Upper lobe of right lung (tissue), 1 donor: Measurements from ENCODE around the gene GNPTG. TPM values are rescaled to one million over a fixed set of nuclear protein-coding genes. Genes with fewer than 3 reads are reported as not detected.
A peak's percentile ranks its signal among the peaks of the same experiment; 100 is the strongest.

Experiments used
- ATAC-seq: fragments of 200-7000 bp; cut with Tn5 transposase; one replicate; pipeline ENCODE4 v1.9.1; 2020; ENCODE audit warnings: mild to moderate bottlenecking, moderate library complexity
- DNase-seq: peaks from one replicate; pipeline ENCODE4 v3.0.0-alpha.2; 2020
- H3K27ac ChIP-seq: fragments of 200-600 bp; one replicate; pipeline ENCODE4 v1.8.0; 2022
- H3K27me3 ChIP-seq: fragments of 200-600 bp; one replicate; pipeline ENCODE4 v1.8.0; 2022; ENCODE audit warnings: mild to moderate bottlenecking
- H3K36me3 ChIP-seq: fragments of 200-600 bp; one replicate; pipeline ENCODE4 v1.8.0; 2022
- H3K4me1 ChIP-seq: fragments of 200-600 bp; one replicate; pipeline ENCODE4 v1.8.0; 2022
- H3K4me3 ChIP-seq: fragments of 200-600 bp; one replicate; pipeline ENCODE4 v1.8.0; 2022; ENCODE audit warnings: mild to moderate bottlenecking
- H3K9me3 ChIP-seq: fragments of 200-600 bp; one replicate; pipeline ENCODE4 v1.8.0; 2022
- CTCF ChIP-seq: fragments of 200-600 bp; IDR thresholded peaks from one replicate; pipeline ENCODE4 v1.8.0; 2022; ENCODE audit warnings: antibody characterized with exemption
- intact Hi-C: fragments of 100-400 bp; cut with DNase I; formaldehyde crosslinking; loops from one replicate; pipeline ENCODE4 v1.11.0; 2022
- total RNA-seq: library from RNA; stranded (reverse); fragmentation: NEBNext Ultra II Directional; extraction: Animal tissue kit (Norgen Biotek cat#: 25700); gene quantifications from one replicate; pipeline ENCODE4 v1.2.1, GENCODE V29; 2021
- donor health status: DM: no; HTN: yes; CAD: no; lungs with severe emphysema.

The GNPTG gene
- total RNA-seq, 1 donor from 2014 or later: 82.9 TPM

- no peak for ATAC-seq
- Histone ChIP-seq H3K9me3 (no peaks in the 10 kb centered on the region), H3K27ac (no peak overlapping the region), H3K4me1 (peaks cover 6% of the 10 kb centered on the region), H3K27me3 (no peaks in the 10 kb centered on the region), H3K4me3 (no peak overlapping the region), H3K36me3 (peaks cover 61% of the 10 kb centered on the region)
- no peak for TF ChIP-seq CTCF
- DNase-seq: no peak
- intact Hi-C loops: no loop called here
Measured at GRCh38 chr16:1403036-1403435, 51.3 kb downstream of the GNPTG start.

- intact Hi-C loops: no loop called here
- ATAC-seq: no peak
Measured at GRCh38 chr16:1403733-1404132, 52.0 kb downstream of the GNPTG start.

GRCh38 chr16:1407753-1408152, 56.0 kb downstream of the GNPTG start:
- no peak for DNase-seq
- H3K27ac ChIP-seq: no peak overlapping the region
- no peak for TF ChIP-seq CTCF
- peak; percentile 2 for ATAC-seq
- H3K4me1 ChIP-seq: peaks cover 16% of the 10 kb centered on the region
- H3K36me3 ChIP-seq: peaks cover 40% of the 10 kb centered on the region
- H3K9me3 ChIP-seq: no peaks in the 10 kb centered on the region
- H3K27me3 ChIP-seq: no peaks in the 10 kb centered on the region
- intact Hi-C loops: no loop called here
- peak overlapping the region; percentile 53 for H3K4me3 ChIP-seq

More at GRCh38 chr16:1403733-1404132, 52.0 kb downstream of the GNPTG start:
- H3K4me1 ChIP-seq: peaks cover 11% of the 10 kb centered on the region
- H3K9me3 ChIP-seq: no peaks in the 10 kb centered on the region
- no peak overlapping the region for H3K27ac ChIP-seq
- TF ChIP-seq CTCF: no peak
- DNase-seq: no peak
- peaks cover 54% of the 10 kb centered on the region for H3K36me3 ChIP-seq
- H3K27me3 ChIP-seq: no peaks in the 10 kb centered on the region
- H3K4me3 ChIP-seq: no peak overlapping the region

GRCh38 chr16:1408171-1408837, 56.6 kb downstream of the GNPTG start:
- H3K27ac ChIP-seq: peak overlapping the region; percentile 24
- intact Hi-C loops: no loop called here

GRCh38 chr16:1412847-1413246, 61.1 kb downstream of the GNPTG start:
- intact Hi-C loops: no loop called here
- ATAC-seq: no peak
- peaks cover 16% of the 10 kb centered on the region for H3K4me1 ChIP-seq
- DNase-seq: no peak
- no peak overlapping the region for H3K4me3 ChIP-seq
- H3K36me3 ChIP-seq: peaks cover 20% of the 10 kb centered on the region
- H3K9me3 ChIP-seq: no peaks in the 10 kb centered on the region
- no peak overlapping the region for H3K27ac ChIP-seq
- H3K27me3 ChIP-seq: no peaks in the 10 kb centered on the region
- TF ChIP-seq CTCF: no peak

More at GRCh38 chr16:1408171-1408837, 56.6 kb downstream of the GNPTG start:
- DNase-seq (peak; percentile 96), ATAC-seq (peak; percentile 98)
- Histone ChIP-seq H3K27me3 (no peaks in the 10 kb centered on the region), H3K9me3 (no peaks in the 10 kb centered on the region), H3K4me1 (peaks cover 16% of the 10 kb centered on the region), H3K36me3 (peaks cover 35% of the 10 kb centered on the region), H3K4me3 (peak overlapping the region; percentile 53)
- no peak for TF ChIP-seq CTCF

Other genes with a start within 250 kb of the GNPTG start
- gene CACNA1H, start 198.8 kb upstream of the GNPTG start, total RNA-seq: 10.9 TPM
- 2.3 TPM for gene TPSG1, start 126.7 kb upstream of the GNPTG start, total RNA-seq
- gene TPSB2, start 121.7 kb upstream of the GNPTG start, total RNA-seq: 181 TPM
- gene TPSAB1, start 111.2 kb upstream of the GNPTG start, total RNA-seq: 122 TPM
- gene TPSD1, start 95.9 kb upstream of the GNPTG start, total RNA-seq: 9.4 TPM
- 95.6 TPM for gene UBE2I, start 42.3 kb upstream of the GNPTG start, total RNA-seq
- gene BAIAP3, start 18.3 kb upstream of the GNPTG start, total RNA-seq: 3.0 TPM
- gene TSR3, start 53 bp upstream of the GNPTG start, total RNA-seq: 43.8 TPM
- 19.9 TPM for gene UNKL, start 62.8 kb downstream of the GNPTG start, total RNA-seq
- gene UQCC4, start 68.8 kb downstream of the GNPTG start, total RNA-seq: 9.1 TPM
- not detected for gene PERCC1, start 79.1 kb downstream of the GNPTG start, total RNA-seq
- gene CCDC154, start 92.6 kb downstream of the GNPTG start, total RNA-seq: 4.1 TPM
- 138 TPM for gene CLCN7, start 123.1 kb downstream of the GNPTG start, total RNA-seq
- gene PTX4, start 137.0 kb downstream of the GNPTG start, total RNA-seq: not detected
- 26.0 TPM for gene TELO2, start 141.4 kb downstream of the GNPTG start, total RNA-seq
- 69.2 TPM for gene TMEM204, start 181.7 kb downstream of the GNPTG start, total RNA-seq